Loucy (cell line): Measurements from ENCODE around the gene SMARCB1.

Experiments
- CTCF ChIP-seq: fragments of 200-600 bp; sonication (generic); conservative IDR thresholded peaks from 2 replicates; pipeline ENCODE4 v1.5.1; 2014; ENCODE audit warnings: mild to moderate bottlenecking, antibody characterized with exemption, low read length
- EZH2phosphoT487 ChIP-seq: fragments of 200-600 bp; IDR thresholded peaks from 2 replicates; pipeline ENCODE4 v1.6.1; 2018; ENCODE audit warnings: antibody characterized with exemption, mild to moderate bottlenecking, moderate library complexity, borderline replicate concordance

GRCh38 chr22:23801886-23802377 is 15.2 kb downstream of the SMARCB1 start:
- TF ChIP-seq CTCF (no peak), EZH2phosphoT487 (no peak)
